Panc1 (cell line): Measurements from ENCODE around the gene ENTPD1. TPM values are rescaled to one million over a fixed set of nuclear protein-coding genes. Genes with fewer than 3 reads are reported as not detected.

Experiments
- ATAC-seq: fragments of 200-7000 bp; cut with Tn5 transposase; 2 replicates; pipeline ENCODE4 v1.9.1; 2020; ENCODE audit warnings: mild to moderate bottlenecking, moderate library complexity
- BruUV-seq: library from RNA; stranded (reverse); fragments of 400-500 nt; replicated peaks from 2 replicates; lab custom pipeline; 2021; lab: Mats Ljungman, UMichigan
- CTCF ChIA-PET: fragments of 300-600 bp; sonication (Branson Sonifier 250); formaldehyde crosslinking; loops from one replicate; lab custom pipeline; 2022; ENCODE audit warnings: antibody characterized with exemption; lab: Charles Lee
- POLR2A ChIA-PET: fragments of 300-600 bp; sonication (Branson Sonifier 250); formaldehyde crosslinking; loops from one replicate; lab custom pipeline; 2022; ENCODE audit warnings: antibody characterized with exemption; lab: Charles Lee
- DNase-seq: peaks from one replicate; pipeline ENCODE4 v3.0.0-alpha.2; 2010; ENCODE audit warnings: low read depth, low spot score
- H3K27ac ChIP-seq: 2 replicates; pipeline ENCODE4 v1.5.1; 2011; ENCODE audit warnings: mild to moderate bottlenecking, low read length, inconsistent platforms
- H3K27me3 ChIP-seq: fragments of 200-500 bp; sonication (Bioruptor generic); 2 replicates; pipeline ENCODE4 v1.6.0; 2014; ENCODE audit warnings: low read length, inconsistent platforms; ENCODE audit not compliant: control insufficient read depth, insufficient read depth
- H3K36me3 ChIP-seq: fragments of 200-500 bp; sonication (Bioruptor generic); 2 replicates; pipeline ENCODE4 v1.5.1; 2014; ENCODE audit warnings: inconsistent platforms, mild to moderate bottlenecking, low read length, moderate library complexity; ENCODE audit not compliant: control insufficient read depth, insufficient read depth
- H3K4me1 ChIP-seq: 2 replicates; pipeline ENCODE4 v1.5.1; 2011; ENCODE audit warnings: inconsistent platforms, mild to moderate bottlenecking, low read length, moderate library complexity; ENCODE audit not compliant: control insufficient read depth, insufficient read depth
- H3K4me3 ChIP-seq, 2 experiments: 2 replicates each; pipeline ENCODE4 v1.5.1; 2011 to 2012; ENCODE audit warnings: low read depth in 2 of 2, low read length in 2 of 2, mild to moderate bottlenecking in 2 of 2, inconsistent platforms in 1 of 2, moderate library complexity in 1 of 2
- H3K9me3 ChIP-seq: fragments of 200-500 bp; sonication (Bioruptor generic); 2 replicates; pipeline ENCODE4 v1.5.1; 2014; ENCODE audit warnings: low read depth, mild to moderate bottlenecking, inconsistent platforms, low read length, moderate library complexity; ENCODE audit not compliant: control insufficient read depth, insufficient read depth
- POLR2AphosphoS5 ChIP-seq: IDR thresholded peaks from 2 replicates; pipeline ENCODE4 v1.6.1; 2012; ENCODE audit warnings: mild to moderate bottlenecking, low read depth, low read length, moderate library complexity
- SIN3A ChIP-seq: IDR thresholded peaks from 2 replicates; pipeline ENCODE4 v1.6.1; 2012; ENCODE audit warnings: low read depth, mild to moderate bottlenecking, low read length, moderate library complexity, borderline replicate concordance; ENCODE audit not compliant: insufficient read depth
- TCF7L2 ChIP-seq: IDR thresholded peaks from 2 replicates; pipeline ENCODE4 v1.6.1; 2011; ENCODE audit warnings: mild to moderate bottlenecking, low read depth, low read length, inconsistent platforms
- in situ Hi-C: cut with HindIII; loops from 2 replicates; pipeline ENCODE4 v1.10.0; 2016; ENCODE audit warnings: low sequenced_read_pairs, low pct_unique_long_range_greater_than_20kb
- intact Hi-C: fragments of 100-400 bp; cut with micrococcal nuclease; formaldehyde crosslinking; loops from one replicate; pipeline ENCODE4 v1.10.0; 2022; ENCODE audit not compliant: unreplicated experiment
- total RNA-seq: library from RNA; stranded (reverse); gene quantifications from one replicate; pipeline ENCODE4 v1.2.1, GENCODE V29; 2021; ENCODE audit not compliant: unreplicated experiment
- TF ChIP-seq, protein P1 (sequence below), 2 experiments: IDR thresholded peaks; 2 replicates each; pipeline ENCODE4 v1.6.1; 2011 to 2012; ENCODE audit warnings: low read depth in 2 of 2, control low read depth in 1 of 2, low read length in 1 of 2, mild to moderate bottlenecking in 1 of 2, moderate library complexity in 1 of 2; ENCODE audit not compliant: insufficient read depth in 1 of 2
- TF ChIP-seq, protein P2 (sequence below): fragments of 450-650 bp; IDR thresholded peaks from 2 replicates; pipeline ENCODE4 v1.5.1; 2017; ENCODE audit warnings: mild to moderate bottlenecking

Gene ENTPD1
- total RNA-seq, 1 experiment from 2014 or later: 0.31 TPM

DNA sequence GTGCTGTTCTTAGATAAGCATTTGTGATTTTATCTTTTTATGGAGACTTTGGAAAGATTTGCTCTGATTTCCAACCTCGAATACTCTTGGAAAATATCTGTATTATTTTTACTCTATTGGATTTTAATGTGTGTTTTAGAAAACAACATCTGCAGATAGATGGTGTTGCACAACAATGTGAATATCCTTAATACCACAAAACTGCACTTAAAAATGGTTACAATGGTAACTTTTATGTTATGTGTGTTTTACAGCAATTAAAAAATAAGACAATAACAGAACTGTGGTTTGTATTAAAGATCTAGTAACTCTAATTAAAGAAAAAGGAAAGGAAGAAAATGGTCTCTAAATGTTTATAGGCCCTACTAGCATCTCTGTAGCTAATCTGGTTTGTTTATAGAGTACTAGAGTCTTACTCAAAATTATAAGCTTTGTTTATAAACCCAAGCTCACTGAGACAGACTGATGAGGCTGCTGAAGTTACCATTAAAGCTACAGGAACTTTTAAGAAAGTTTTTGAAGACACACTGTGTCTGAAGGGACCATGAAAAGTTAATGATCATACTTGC, 77.2 kb downstream of the ENTPD1 start:
- in situ Hi-C loops: no loop called here
- Histone ChIP-seq H3K4me3 (no peak overlapping the region), H3K4me1 (no peaks in the 10 kb centered on the region), H3K36me3 (no peaks in the 10 kb centered on the region), H3K27me3 (no peaks in the 10 kb centered on the region), H3K9me3 (no peaks in the 10 kb centered on the region), H3K27ac (no peak overlapping the region)
- ChIA-PET POLR2A (no interaction called here), CTCF (interaction anchor here (0.6 kb wide), 1 partner anchor 390 kb away, joined by 3 read pairs; no protein-coding TSS in a partner anchor)
- TF ChIP-seq, protein P1, sequence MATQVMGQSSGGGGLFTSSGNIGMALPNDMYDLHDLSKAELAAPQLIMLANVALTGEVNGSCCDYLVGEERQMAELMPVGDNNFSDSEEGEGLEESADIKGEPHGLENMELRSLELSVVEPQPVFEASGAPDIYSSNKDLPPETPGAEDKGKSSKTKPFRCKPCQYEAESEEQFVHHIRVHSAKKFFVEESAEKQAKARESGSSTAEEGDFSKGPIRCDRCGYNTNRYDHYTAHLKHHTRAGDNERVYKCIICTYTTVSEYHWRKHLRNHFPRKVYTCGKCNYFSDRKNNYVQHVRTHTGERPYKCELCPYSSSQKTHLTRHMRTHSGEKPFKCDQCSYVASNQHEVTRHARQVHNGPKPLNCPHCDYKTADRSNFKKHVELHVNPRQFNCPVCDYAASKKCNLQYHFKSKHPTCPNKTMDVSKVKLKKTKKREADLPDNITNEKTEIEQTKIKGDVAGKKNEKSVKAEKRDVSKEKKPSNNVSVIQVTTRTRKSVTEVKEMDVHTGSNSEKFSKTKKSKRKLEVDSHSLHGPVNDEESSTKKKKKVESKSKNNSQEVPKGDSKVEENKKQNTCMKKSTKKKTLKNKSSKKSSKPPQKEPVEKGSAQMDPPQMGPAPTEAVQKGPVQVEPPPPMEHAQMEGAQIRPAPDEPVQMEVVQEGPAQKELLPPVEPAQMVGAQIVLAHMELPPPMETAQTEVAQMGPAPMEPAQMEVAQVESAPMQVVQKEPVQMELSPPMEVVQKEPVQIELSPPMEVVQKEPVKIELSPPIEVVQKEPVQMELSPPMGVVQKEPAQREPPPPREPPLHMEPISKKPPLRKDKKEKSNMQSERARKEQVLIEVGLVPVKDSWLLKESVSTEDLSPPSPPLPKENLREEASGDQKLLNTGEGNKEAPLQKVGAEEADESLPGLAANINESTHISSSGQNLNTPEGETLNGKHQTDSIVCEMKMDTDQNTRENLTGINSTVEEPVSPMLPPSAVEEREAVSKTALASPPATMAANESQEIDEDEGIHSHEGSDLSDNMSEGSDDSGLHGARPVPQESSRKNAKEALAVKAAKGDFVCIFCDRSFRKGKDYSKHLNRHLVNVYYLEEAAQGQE (IDR thresholded peaks at IDR 0.05; ENCODE audit: insufficient read depth in 1 of 2, low read depth in 2 of 2, low read length in 1 of 2): no peak
- TF ChIP-seq POLR2AphosphoS5: no peak
- TF ChIP-seq TCF7L2: no peak
- TF ChIP-seq, protein P2, sequence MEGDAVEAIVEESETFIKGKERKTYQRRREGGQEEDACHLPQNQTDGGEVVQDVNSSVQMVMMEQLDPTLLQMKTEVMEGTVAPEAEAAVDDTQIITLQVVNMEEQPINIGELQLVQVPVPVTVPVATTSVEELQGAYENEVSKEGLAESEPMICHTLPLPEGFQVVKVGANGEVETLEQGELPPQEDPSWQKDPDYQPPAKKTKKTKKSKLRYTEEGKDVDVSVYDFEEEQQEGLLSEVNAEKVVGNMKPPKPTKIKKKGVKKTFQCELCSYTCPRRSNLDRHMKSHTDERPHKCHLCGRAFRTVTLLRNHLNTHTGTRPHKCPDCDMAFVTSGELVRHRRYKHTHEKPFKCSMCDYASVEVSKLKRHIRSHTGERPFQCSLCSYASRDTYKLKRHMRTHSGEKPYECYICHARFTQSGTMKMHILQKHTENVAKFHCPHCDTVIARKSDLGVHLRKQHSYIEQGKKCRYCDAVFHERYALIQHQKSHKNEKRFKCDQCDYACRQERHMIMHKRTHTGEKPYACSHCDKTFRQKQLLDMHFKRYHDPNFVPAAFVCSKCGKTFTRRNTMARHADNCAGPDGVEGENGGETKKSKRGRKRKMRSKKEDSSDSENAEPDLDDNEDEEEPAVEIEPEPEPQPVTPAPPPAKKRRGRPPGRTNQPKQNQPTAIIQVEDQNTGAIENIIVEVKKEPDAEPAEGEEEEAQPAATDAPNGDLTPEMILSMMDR: no peak
- TF ChIP-seq SIN3A: no peak
- intact Hi-C loops: no loop called here
- DNase-seq: no peak
- no TSS peak for BruUV-seq
- no peak for ATAC-seq

DNA sequence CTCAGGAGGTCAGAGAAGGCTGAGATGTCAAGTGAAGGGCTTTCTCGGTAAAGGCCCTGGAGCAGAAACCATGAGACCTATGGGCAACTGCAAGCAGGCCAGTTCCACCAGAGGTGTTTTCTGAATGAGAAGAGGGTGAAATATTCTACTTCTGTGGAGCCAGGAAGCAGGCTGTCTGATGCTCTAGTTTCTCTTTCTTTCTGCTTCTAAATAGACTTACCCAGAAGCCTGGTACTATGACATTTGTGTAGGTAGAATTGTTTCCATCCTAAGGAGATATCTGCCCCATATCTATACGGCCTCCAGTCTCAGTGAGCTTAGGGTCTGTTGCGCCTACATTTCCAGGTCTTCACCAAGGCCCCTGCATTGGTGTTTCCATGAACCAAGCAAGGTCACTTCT, 78.4 kb downstream of the ENTPD1 start:
- no peaks in the 10 kb centered on the region for H3K9me3 ChIP-seq
- H3K27me3 ChIP-seq: no peaks in the 10 kb centered on the region
- ChIA-PET POLR2A (no interaction called here), CTCF (no interaction called here)
- intact Hi-C loops (no loop called here), in situ Hi-C loops (no loop called here)
- ATAC-seq: no peak
- TF ChIP-seq POLR2AphosphoS5: no peak
- TF ChIP-seq SIN3A: no peak
- no peak for TF ChIP-seq TCF7L2
- TF ChIP-seq, protein P2: no peak
- TF ChIP-seq, protein P1 (IDR thresholded peaks at IDR 0.05; ENCODE audit: insufficient read depth in 1 of 2, low read depth in 2 of 2, low read length in 1 of 2): no peak
- H3K36me3 ChIP-seq: no peaks in the 10 kb centered on the region
- H3K27ac ChIP-seq: no peak overlapping the region
- H3K4me3 ChIP-seq: no peak overlapping the region
- H3K4me1 ChIP-seq: no peaks in the 10 kb centered on the region
- BruUV-seq: no TSS peak
- DNase-seq: no peak
